Thymus (tissue), 14 donors: Measurements from ENCODE around the gene GTF3C5. TPM values are rescaled to one million over a fixed set of nuclear protein-coding genes. Genes with fewer than 3 reads are reported as not detected.

Source experiments
- DNase-seq, 9 donors: peaks; one replicate each; pipeline ENCODE4 v3.0.0-alpha.2; 2013; ENCODE audit warnings: low spot score in 9 of 9, low read depth in 6 of 9, missing footprints in 1 of 9
- H3K27ac ChIP-seq, 2 donors: one replicate each; pipeline ENCODE4 v1.5.1; 2013; ENCODE audit warnings: control low read depth in 1 of 2, low read depth in 1 of 2, low read length in 1 of 2, mild to moderate bottlenecking in 1 of 2, moderate library complexity in 1 of 2
- H3K27me3 ChIP-seq, 2 donors: one replicate each; pipeline ENCODE4 v1.5.1; 2013; ENCODE audit warnings: low read length in 1 of 2; ENCODE audit not compliant: control insufficient read depth in 2 of 2, insufficient read depth in 1 of 2
- H3K36me3 ChIP-seq, 2 donors: one replicate each; pipeline ENCODE4 v1.5.1; 2013; ENCODE audit warnings: low read length in 1 of 2, mild to moderate bottlenecking in 1 of 2, moderate library complexity in 1 of 2; ENCODE audit not compliant: control insufficient read depth in 2 of 2, insufficient read depth in 2 of 2
- H3K4me1 ChIP-seq, 2 donors: one replicate each; pipeline ENCODE4 v1.5.1; 2013; ENCODE audit warnings: low read length in 2 of 2; ENCODE audit not compliant: control insufficient read depth in 2 of 2, insufficient read depth in 2 of 2
- H3K4me3 ChIP-seq, 2 donors: one replicate each; pipeline ENCODE4 v1.5.1; 2013; ENCODE audit warnings: low read length in 2 of 2, control low read depth in 1 of 2, mild to moderate bottlenecking in 1 of 2
- H3K9me3 ChIP-seq, 2 donors: one replicate each; pipeline ENCODE4 v1.5.1; 2013; ENCODE audit warnings: low read length in 1 of 2, mild to moderate bottlenecking in 1 of 2; ENCODE audit not compliant: control insufficient read depth in 2 of 2, insufficient read depth in 1 of 2
- WGBS: extraction: QIAGEN DNeasy Blood & Tissue Kit; methylation state at CpG from one replicate; pipeline ENCODE4 v1.1.7; 2013; 5-methylcytosine and 5-hydroxymethylcytosine counted together
- long read RNA-seq, 10 donors: transcript quantifications; one replicate each; lab custom pipeline, GENCODE V29; 2026
- polyA plus RNA-seq: library from polyadenylated mRNA; stranded (reverse); fragments of 200-250 nt; gene quantifications from one replicate; pipeline ENCODE4 v1.2.3, GENCODE V29; 2013
- total RNA-seq: library from RNA; stranded (reverse); fragments of 120-200 nt; gene quantifications from one replicate; pipeline ENCODE4 v1.2.4, GENCODE V29; 2013
- donor health status: healthy.

Gene GTF3C5, protein sequence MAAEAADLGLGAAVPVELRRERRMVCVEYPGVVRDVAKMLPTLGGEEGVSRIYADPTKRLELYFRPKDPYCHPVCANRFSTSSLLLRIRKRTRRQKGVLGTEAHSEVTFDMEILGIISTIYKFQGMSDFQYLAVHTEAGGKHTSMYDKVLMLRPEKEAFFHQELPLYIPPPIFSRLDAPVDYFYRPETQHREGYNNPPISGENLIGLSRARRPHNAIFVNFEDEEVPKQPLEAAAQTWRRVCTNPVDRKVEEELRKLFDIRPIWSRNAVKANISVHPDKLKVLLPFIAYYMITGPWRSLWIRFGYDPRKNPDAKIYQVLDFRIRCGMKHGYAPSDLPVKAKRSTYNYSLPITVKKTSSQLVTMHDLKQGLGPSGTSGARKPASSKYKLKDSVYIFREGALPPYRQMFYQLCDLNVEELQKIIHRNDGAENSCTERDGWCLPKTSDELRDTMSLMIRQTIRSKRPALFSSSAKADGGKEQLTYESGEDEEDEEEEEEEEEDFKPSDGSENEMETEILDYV
- total RNA-seq (64.0 TPM), polyA plus RNA-seq (85.7 TPM)
- long read RNA-seq, donor 1, result 0 reads
- long read RNA-seq, donor 2, result 0 reads
- long read RNA-seq, donor 3, transcript GTF3C5-202 (11 exons, 2,406 nt), result major isoform, 12 of 51 reads
- long read RNA-seq, donor 3, transcript GTF3C5-210 (3 exons, 696 nt), result minor isoform, 9 of 51 reads
- long read RNA-seq, donor 3, partial matches to known transcripts, result 28 of 51 reads
- long read RNA-seq, donor 3, other reads (novel, unspliced or antisense), result 0 of 51 reads
- long read RNA-seq, donor 4, partial matches to known transcripts, result 0 of 5 reads
- long read RNA-seq, donor 4, other reads (novel, unspliced or antisense), result 0 of 5 reads
- long read RNA-seq, donor 5, transcript GTF3C5-202 (11 exons, 2,406 nt), result major isoform, 17 of 52 reads
- long read RNA-seq, donor 5, transcript GTF3C5-210 (3 exons, 696 nt), result minor isoform, 11 of 52 reads
- long read RNA-seq, donor 5, partial matches to known transcripts, result 15 of 52 reads
- long read RNA-seq, donor 5, other reads (novel, unspliced or antisense), result 8 of 52 reads
- long read RNA-seq, donor 6, transcript GTF3C5-202 (11 exons, 2,406 nt), result major isoform, 12 of 37 reads
- long read RNA-seq, donor 6, partial matches to known transcripts, result 20 of 37 reads
- long read RNA-seq, donor 6, other reads (novel, unspliced or antisense), result 0 of 37 reads
- long read RNA-seq, donor 7, transcript GTF3C5-202 (11 exons, 2,406 nt), result major isoform, 7 of 12 reads
- long read RNA-seq, donor 7, partial matches to known transcripts, result 0 of 12 reads
- long read RNA-seq, donor 7, other reads (novel, unspliced or antisense), result 0 of 12 reads
- long read RNA-seq, donor 8, transcript GTF3C5-202 (11 exons, 2,406 nt), result major isoform, 6 of 18 reads
- long read RNA-seq, donor 8, partial matches to known transcripts, result 11 of 18 reads
- long read RNA-seq, donor 8, other reads (novel, unspliced or antisense), result 0 of 18 reads
- long read RNA-seq, donor 9, transcript GTF3C5-210 (3 exons, 696 nt), result minor isoform, 5 of 17 reads
- long read RNA-seq, donor 9, transcript GTF3C5-202 (11 exons, 2,406 nt), result major isoform, 8 of 17 reads
- long read RNA-seq, donor 9, partial matches to known transcripts, result 0 of 17 reads
- long read RNA-seq, donor 9, other reads (novel, unspliced or antisense), result 0 of 17 reads
- long read RNA-seq, donor 10, transcript GTF3C5-202 (11 exons, 2,406 nt), result major isoform, 12 of 22 reads
- long read RNA-seq, donor 10, partial matches to known transcripts, result 6 of 22 reads
- long read RNA-seq, donor 10, other reads (novel, unspliced or antisense), result 0 of 22 reads

DNA sequence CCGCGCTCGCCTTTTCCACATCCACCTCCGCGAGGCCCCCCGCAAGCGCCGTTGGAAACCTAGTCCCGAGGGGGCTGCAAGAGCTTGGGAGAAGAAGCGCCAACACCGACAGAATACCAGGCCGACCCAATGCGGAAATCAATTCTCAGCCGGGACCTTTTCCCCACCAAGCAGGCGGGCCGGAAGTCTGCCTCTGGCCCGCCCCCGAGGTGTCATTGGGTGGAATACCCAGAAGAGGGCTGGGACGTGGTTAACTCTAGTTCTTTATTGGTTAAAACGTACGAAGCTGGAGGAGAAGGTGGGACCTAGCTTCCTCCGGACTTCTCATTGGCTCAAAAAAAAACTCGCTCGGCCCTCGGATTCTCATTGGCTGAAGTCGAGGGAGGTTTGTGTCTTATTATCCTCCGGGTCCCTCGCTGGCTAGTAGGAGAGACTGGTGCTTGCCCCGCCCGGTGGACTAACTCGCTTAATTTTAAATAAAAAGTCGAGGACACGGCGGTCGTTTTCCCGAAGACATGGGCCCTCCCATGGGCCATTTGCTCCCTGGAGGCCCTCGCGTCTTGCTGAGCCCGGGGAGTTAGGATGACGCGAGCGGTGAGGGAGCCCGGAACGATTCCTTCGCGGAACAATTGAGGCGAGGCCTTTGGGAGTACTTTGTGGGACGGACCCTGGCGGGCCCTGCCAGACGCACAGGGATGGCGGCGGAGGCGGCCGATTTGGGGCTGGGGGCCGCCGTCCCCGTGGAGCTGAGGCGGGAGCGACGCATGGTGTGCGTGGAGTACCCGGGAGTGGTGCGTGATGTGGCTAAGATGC lies at the start of gene GTF3C5:
Gene GTF3C5 (plus strand): TSS at position 681 of the 813 bp plus-strand sequence. CDS start 15 bp downstream, at position 696.
- peak within 1 kb of the TSS; percentile 86 to 92 for H3K4me3 ChIP-seq
- H3K9me3 ChIP-seq, result peaks cover 0 to 6% of the 10 kb centered on the region in 2 donors
- no peaks in the 10 kb centered on the region for H3K27me3 ChIP-seq
- H3K36me3 ChIP-seq, result peaks cover 7 to 12% of the 10 kb centered on the region in 2 donors
- peak within 1 kb of the TSS; percentile 89 to 96 for H3K27ac ChIP-seq
- under 1% methylated on average over 63 of the region's 63 CpGs for WGBS
- DNase-seq, result peak; percentile 89 to 100 (median 96)
- H3K4me1 ChIP-seq, result peaks cover 20 to 24% of the 10 kb centered on the region in 2 donors

DNA sequence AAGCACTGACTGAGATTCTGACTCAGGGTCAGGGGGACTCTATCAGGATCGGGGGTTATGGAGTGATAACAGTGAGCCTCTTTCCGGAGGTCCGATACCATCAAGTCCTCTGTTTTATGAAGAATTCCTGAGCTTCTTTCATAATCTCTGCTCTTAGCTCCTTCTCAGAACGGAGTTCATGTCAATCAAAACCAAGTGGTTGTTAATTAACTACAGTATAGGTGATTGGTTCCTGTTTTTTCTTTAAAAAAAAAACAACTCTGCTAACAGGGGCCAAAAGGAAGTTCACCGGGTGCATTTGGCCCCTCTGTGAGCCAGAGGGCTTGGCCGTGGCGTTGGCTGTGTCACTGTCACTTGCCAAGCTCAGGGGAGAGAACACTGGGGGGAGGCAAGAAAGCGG lies 48.3 kb upstream of the GTF3C5 start:
- Histone ChIP-seq H3K27ac (no peak overlapping the region), H3K9me3 (peaks cover 0 to 3% of the 10 kb centered on the region in 2 donors), H3K4me1 (peaks cover 0 to 3% of the 10 kb centered on the region in 2 donors), H3K36me3 (no peaks in the 10 kb centered on the region), H3K27me3 (peaks cover 18 to 42% of the 10 kb centered on the region in 2 donors), H3K4me3 (no peak overlapping the region)
- 42% methylated on average over 8 of the region's 8 CpGs for WGBS
- no peak for DNase-seq

DNA sequence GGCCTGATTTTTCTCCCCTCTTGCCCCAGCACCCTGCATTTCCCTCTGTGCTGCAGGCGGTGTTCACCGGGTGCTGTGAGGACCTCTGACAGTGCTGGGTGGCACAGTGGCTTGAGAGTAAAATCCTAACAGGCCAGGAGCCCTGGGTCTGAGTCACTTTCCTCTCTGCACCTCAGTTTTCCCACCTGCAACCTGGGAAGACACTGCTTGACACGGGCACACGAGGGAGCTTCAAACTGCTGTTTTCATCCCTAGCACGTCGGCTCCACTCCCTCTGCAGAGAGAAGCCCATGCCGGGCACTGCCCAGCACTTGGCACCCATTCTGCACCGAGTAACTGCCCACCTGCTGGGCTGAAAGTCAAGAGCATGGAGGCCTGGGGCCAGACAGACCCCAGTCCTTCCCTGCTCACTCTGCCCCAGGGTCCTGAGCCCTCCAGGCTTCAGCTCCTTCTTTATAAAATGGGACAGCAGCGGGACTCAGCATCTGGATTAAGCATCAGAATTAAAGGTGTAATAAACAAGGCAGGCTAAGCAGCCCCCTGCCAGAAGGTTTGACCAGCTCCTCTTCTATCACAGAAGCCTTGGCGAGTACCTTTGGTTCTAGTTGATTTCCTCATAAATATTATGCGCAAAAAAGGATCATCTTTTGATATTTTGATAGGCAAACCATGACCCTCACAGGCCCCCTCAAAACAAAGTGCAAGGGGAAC lies 47.2 kb upstream of the GTF3C5 start:
- Histone ChIP-seq H3K27ac (no peak overlapping the region), H3K36me3 (no peaks in the 10 kb centered on the region), H3K9me3 (no peaks in the 10 kb centered on the region), H3K4me3 (no peak overlapping the region), H3K4me1 (peaks cover 0 to 2% of the 10 kb centered on the region in 2 donors), H3K27me3 (peaks cover 13 to 30% of the 10 kb centered on the region in 2 donors)
- no peak for DNase-seq
- WGBS, result 88% methylated on average over 11 of the region's 11 CpGs

DNA sequence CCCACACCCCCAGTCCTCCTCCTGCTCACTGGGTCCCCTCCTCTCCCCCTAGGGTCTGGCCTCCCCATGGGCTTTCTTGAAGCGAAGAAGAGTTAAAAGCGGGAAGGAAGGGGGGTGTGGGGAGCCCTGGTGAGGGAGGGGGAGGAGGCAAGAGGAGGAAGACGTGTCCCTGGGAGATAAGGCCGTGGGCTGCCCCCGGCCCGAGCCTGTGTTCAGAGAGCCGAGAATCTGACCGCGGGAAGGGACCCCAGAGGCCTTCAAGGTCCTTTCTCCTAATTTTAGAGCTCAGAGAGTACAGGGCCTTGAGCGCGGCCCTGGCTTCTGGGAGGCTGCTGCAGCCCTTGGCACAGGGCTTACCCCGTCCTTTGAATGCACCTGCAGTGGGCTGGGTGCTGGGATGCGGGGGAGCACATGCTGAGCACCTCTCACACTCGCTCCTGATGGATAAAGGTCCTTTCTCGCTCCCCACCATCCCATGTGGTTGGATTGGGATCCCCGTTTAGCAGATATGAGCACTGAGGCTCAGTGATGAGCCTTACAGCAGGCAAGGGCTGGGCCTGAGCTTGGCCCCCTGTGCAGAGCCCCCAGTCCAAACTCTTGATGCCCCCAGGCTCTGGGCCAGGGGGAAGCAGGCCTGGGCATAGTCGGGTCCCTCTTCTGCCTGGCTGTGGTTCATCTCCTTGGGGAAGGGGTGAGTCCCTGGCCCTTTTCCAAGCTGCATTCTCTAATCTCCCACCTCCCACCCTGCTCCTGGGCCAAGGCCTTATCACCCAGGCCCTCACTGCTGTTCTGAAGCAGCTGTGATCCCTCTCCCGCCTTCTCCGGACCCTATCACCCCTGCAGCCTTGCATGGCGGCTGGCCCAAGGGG lies 46.4 kb upstream of the GTF3C5 start:
- Histone ChIP-seq H3K36me3 (no peaks in the 10 kb centered on the region), H3K4me3 (no peak overlapping the region), H3K4me1 (peaks cover 0 to 2% of the 10 kb centered on the region in 2 donors), H3K27ac (no peak overlapping the region), H3K9me3 (no peaks in the 10 kb centered on the region), H3K27me3 (peaks cover 8 to 23% of the 10 kb centered on the region in 2 donors)
- no peak for DNase-seq
- WGBS, result 35% methylated on average over 20 of the region's 20 CpGs

DNA sequence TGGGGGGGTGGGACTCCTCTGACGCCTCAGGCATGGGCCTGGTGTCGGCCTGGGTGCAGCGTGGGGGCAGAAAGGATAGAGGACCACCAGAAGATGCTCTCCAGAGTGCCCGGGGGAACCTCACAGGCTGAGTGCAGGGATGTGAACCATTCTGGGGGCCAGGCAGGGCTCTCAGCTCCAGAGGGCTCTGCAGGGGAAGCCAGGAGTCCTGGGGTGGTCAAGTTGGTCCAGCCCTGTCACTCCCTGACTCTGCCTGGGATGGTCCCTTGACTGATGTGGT lies 45.8 kb upstream of the GTF3C5 start:
- WGBS, result 92% methylated on average over 4 of the region's 4 CpGs
- peaks cover 3 to 17% of the 10 kb centered on the region in 2 donors for H3K27me3 ChIP-seq
- H3K36me3 ChIP-seq, result no peaks in the 10 kb centered on the region
- H3K4me3 ChIP-seq, result no peak overlapping the region
- peaks cover 0 to 2% of the 10 kb centered on the region in 2 donors for H3K4me1 ChIP-seq
- no peak overlapping the region for H3K27ac ChIP-seq
- no peak for DNase-seq
- H3K9me3 ChIP-seq, result no peaks in the 10 kb centered on the region

DNA sequence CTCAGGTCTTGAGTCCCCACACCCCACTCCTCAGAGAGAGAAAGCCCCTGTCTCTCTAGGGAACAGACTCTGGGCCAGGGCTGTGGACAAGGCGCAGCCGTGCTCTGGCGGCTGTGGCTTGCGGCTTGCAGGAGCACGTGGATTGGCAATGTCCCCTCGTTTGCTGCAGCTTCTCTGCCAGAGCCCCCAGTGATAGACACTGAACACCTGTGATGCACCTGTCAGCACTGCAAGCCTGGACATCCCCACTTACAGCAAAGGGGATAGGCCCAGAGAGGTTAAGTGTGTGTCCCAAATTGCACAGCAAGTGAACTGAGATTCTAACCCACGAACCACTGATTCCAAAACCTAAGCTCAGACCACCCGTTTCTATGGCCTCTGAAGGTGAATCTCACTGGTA lies 45.3 kb upstream of the GTF3C5 start:
- Histone ChIP-seq H3K27ac (no peak overlapping the region), H3K4me1 (peaks cover 0 to 2% of the 10 kb centered on the region in 2 donors), H3K27me3 (peaks cover 2 to 14% of the 10 kb centered on the region in 2 donors), H3K9me3 (no peaks in the 10 kb centered on the region), H3K4me3 (no peak overlapping the region), H3K36me3 (no peaks in the 10 kb centered on the region)
- no peak for DNase-seq
- WGBS, result 91% methylated on average over 8 of the region's 8 CpGs

DNA sequence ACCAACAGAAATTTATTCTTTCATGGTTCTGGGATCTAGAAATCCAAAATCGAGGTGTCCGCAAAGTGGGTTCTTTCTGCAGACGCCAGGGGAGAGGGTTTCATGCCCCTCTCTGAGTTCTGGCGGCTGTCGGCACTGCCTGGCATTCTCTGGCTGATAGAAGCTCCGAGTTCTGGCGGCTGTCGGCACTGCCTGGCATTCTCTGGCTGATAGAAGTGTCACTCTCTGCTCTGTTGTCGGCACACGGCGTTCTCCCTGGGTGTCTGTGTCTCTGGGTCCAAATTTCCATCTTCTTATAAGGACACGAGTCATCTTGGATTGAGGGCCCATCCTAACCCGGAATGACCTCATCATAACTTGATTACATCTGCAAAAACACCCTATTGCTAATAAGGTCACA lies 44.7 kb upstream of the GTF3C5 start:
- Histone ChIP-seq H3K4me3 (no peak overlapping the region), H3K27ac (no peak overlapping the region), H3K9me3 (no peaks in the 10 kb centered on the region), H3K4me1 (peaks cover 0 to 2% of the 10 kb centered on the region in 2 donors), H3K27me3 (peaks cover 2 to 18% of the 10 kb centered on the region in 2 donors), H3K36me3 (no peaks in the 10 kb centered on the region)
- DNase-seq, result no peak
- 92% methylated on average over 13 of the region's 13 CpGs for WGBS
